DMS114 treated with DMSO at 0.1 percent for 48 hours (cell line): ENCODE measurements around the gene YBEY.
"Not testable (repeated sequence)": the region's sequence is repeated elsewhere in the genome, so short reads cannot be mapped to it uniquely, and the experiment has no call there.

Source experiments
- DNase-seq: peaks from one replicate; lab custom pipeline; 2025; ENCODE audit not compliant: unreplicated experiment; lab: John Stamatoyannopoulos, UW

YBEY gene, protein sequence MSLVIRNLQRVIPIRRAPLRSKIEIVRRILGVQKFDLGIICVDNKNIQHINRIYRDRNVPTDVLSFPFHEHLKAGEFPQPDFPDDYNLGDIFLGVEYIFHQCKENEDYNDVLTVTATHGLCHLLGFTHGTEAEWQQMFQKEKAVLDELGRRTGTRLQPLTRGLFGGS

DNA sequence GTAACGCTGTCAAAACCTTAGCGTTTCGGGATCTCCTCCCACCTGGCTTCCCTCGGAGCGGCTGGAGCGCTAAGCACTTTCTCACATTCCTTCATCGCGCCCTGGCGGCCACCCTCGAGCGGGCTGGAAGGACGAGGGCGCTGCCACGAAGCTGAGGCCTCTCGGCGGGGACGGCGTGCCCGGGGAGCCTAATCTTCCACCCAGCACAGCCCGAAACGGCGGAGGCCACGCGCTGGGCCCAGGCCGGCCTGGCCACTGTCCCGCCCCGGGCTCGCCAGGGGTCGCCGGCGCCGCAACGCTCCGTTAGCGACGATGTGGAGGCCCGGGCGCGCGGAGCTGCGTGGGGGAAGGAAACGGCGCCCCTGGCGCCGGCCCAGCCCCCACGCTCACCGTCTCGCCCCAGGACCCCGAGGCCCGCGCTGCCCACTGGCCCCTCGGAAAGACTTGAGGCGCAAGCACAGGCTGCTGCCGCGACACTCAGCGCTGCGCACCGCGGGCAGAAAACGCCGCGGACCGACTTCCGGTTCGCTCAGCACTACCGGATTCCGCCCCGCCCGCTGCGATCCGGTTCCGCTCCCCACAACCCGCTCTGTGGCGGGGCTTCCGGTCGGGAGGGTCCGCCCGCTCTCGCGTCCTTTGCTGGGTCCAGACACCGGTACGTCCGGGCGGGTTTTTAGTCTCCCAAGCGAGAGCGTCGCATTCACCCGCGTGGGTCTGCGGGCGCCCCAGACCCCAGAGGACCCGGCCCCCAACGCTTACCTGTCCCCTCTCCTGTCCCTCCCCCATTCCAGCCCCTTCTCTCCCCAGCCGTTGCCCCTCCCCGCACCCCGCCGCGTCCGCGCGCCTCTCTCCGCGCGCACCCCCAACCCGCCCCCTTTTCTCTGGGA lies at the start of gene YBEY:
Gene YBEY, plus strand, starts transcription at position 582 of the 887 bp plus-strand sequence. CDS start 572 bp downstream, outside the sequence.
- peak; percentile 79 for DNase-seq

DNA sequence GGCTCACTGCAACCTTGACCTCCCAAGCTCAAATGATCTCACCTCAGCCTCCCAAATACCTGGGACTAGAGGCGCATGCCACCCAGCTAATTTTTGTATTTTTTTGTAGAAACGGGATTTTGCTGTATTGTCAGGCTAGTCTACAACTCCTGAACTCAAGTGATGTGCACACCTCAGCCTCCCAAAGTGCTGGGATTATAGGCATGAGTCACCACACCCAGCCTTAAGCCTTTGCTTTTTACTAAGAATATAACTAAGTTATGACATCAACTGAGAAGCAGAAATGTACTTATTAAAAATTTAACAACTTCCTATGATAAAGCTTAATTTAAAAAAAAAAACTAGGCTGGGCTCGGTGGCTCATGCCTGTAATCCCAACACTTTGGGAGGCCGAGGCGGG lies 48.7 kb upstream of the YBEY start:
- DNase-seq, result no peak

DNA sequence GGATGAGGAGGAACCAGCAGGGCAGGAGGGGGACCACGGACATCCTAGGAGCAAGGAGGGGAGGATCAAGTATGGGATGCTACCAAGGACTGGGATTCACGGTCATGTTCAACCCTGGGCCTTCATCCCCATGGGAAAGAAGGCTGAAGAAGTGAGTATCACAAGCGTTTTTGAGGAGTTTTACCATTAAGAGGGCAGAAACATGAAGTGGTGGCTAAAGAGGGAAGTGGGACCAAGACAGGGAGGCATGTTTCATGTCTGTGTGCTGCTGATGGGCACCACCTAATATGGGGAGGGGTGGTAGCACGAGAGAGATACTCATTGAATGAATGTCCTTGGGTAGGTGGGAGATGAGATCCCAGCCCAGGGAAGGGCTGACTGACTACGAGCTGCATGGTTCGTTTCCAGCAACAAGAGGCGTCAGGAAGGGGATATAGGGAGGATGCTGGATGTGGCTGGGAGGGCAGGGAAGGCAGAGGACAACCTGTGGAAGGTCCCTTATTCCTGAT lies 46.3 kb upstream of the YBEY start:
- DNase-seq, result no peak

DNA sequence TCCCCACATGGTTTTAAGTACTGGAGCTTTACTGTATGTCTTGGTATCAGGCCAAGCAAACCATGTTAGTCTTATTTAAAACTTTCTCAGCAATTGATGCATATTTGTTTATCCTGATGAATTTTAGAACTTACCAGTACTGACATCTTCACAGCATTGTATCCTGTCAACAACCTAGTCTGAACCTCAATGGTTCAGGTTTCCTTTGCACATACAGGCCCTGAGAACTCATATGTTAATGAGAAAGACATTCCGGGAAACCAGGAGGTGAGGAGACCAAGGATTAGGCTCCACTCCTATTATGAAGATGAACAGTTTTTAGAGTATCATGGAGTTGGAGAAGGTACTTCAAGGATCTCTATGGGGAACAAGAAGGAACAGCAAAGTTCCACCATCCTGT lies 44.6 kb upstream of the YBEY start:
- DNase-seq, result not testable (repeated sequence)

DNA sequence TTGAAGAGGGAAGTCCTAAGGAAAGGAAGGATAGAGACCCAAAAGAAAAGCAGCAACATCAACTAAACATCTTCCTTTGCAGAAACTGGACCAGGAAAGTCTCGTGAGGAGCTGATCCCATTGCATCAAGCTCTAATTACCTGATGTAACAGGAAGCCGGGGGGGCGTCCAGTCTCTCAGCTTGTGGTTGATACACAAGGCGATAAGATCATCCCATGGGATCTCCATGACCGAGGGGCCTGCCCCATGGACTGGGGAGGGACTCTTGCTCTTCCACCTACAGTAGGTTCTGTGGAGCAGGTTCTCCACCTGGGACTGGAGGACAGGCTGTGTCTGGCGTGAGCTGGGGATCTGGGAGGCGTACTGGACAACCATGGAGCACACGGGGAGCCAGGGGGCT lies 42.8 kb upstream of the YBEY start:
- DNase-seq, result no peak

DNA sequence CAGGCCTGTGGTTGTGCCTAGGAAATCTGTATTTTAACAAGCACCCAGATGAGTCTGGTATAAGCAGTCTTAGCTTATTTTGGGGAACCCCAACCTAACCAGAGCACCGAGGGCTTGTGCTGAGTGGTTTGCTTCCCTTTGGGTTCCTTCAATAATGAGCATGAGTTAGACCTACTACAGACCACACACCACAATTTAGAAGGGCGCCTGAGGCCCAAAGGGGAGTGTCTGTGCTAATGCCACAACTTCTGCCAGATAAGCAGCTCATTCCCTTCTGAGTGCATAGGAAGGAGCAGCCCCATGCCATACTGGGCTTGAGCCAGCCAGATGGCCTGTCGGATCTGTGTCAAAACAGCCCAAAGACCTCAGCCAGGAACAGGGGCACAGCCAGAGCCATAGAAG lies 42.2 kb upstream of the YBEY start:
- no peak for DNase-seq

DNA sequence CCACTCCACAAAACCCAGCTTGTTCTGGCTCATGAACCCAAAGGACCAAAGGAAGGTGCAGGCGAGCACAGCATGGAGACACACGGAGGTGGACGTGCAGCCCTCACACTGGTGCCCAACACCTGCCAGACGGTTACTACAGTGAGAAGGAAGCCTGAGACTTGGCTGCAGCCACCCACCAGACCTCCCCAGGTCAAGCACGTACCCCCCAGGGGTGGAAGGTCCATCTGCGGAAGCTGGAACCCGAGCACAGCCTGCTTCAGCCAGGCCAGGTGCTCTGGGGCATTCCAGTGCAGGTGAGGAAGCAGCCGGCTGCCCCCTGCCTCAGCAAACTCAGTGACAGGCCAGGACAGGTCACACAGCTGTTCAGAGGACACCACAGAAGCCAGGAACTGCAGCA lies 41.5 kb upstream of the YBEY start:
- no peak for DNase-seq

DNA sequence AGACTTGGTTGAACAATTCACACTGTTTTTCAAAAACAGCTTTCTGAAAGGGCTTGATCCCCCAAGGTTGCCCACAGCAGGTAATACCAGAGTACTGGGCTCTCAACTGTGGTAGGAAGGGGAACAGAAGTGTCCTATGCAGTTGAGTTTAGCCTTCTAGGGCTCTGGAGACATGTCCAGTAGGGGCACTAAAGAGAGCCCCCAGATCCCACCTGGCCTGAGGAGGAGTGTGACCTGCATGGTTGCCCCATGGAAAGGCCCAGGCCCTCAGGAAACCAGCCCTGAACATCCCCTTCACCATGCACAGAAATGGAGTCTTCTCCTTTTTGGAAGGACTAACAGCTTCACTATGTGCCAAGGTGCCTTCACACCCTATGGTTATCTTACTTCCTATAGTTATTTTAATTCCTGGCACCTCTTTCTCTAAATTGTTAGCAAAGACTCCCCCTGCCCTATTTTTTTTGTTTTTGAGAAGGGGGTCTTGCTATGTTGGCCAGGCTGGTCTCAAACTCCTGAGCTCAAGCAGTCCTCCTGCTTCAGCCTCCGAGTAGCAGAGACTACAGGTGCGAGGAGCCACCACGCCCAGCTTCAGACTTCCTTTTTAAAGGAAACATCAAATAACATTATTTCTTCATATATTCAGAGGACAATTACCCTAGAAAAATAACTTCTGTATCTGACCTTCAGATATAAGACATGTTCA lies 40.8 kb upstream of the YBEY start:
- DNase-seq, result no peak

DNA sequence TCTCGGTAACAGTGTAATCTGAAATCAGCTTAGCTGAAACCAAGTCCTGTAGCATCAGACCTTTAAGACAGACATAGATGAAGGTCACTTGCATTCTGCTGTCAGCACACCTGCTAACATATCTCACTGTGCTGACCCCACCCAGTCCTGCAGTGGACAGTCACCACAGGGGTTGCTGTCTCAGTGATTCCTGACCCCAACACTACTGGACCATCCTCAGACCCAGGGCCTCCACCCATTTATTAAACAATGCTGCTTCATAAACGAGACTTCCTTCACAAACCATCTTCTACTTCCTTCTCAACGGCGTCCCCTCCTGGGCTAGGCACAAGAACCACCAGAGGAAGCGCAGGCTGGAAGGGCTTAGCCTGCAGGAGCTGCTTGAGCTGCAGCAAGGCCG lies 39.8 kb upstream of the YBEY start:
- DNase-seq, result no peak

DNA sequence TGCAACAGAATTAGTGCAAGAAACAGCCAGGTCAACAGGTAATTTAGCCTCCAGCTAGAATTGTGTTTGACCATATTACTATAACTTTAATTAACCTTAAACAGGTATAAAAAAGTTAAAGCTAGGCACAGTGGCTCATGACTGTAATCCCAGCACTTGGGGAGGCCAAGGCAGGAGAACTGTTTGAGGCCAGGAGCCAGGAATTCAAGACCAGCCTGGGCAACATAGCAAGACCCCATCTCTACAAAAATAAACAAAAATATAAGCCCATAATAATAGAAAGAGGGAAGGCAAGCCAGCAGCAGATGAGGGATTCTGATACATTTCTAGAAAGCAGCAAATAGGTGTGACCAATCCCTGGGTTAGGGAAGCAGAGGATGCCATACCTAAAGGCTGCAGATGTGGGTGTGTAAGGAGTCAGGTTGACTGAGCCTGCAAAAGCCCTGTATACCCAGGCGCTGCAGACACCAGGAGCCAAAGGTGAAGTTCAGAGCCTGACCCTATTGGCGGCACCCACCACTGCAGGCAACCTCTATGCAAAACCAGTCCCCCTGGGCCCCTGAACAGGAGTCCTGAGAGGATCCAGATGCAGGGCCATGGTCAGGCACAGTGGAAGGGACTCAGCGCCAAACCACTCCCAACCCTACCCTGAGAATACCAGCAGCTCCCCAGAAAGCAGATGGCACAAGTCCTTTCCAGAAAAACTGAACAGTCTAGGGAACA lies 38.3 kb upstream of the YBEY start:
- DNase-seq, result no peak

DNA sequence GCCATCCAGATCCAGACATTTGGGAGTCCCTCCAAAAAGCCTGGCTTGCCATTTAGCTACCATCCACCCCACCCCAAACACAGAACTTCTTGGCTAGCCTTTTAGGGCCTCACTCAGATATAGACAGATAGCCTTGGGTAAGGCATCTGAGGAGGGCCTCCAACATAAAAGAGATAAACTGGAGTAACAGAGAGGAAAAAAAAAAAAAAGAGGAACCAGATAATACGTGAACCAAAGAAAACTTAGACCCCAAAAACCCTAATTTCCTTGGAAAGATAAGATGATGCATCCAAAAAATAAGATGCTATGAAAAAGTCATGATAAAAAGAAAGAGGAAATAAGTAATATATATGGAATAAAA lies 37.7 kb upstream of the YBEY start:
- DNase-seq, result no peak

DNA sequence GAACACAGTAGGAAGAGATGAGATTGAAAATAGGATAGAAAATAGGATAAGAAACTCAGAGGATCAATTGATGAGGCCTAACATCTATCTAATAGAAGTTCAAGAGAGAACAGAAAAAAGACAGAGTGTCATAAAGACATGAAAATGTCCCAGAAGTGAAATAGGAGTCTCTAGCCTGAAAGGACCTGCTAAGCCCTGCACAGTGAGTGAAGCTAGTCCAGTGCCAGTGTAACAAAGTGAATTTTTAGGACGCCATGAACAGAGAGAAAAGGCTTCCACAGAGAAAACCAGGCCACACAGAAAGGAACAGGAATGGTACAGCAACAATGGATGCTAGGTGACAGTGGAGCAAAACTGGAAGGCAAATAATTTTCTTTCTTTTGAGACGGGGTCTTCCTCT lies 37.3 kb upstream of the YBEY start:
- no peak for DNase-seq

DNA sequence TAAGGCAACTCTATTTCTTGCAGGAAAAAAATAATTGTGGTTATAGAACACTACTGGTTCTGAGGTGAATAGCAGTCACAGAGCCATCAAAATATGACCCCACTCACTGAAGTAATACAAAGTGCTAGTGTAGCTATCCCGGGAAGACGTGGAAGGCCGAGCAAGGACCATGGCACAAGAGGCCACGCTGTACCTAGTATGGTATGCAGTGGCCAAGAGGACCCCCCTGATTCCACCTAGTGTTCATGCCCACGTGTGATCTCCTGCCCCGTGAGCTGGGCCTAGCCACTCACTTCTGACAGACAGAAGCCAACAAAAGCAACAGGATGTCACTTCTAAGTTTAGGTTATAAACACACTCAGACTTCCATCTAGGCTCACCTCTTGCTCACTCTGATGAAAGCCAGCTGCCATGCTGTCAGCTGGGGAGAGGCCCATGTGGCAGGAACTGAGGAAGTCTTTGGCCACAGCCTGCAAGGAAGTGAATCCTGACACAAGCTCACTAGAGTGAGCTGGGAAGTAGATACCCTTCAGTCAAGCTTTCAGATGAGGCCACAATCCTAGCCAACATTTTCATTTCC lies 35.9 kb upstream of the YBEY start:
- DNase-seq, result no peak

DNA sequence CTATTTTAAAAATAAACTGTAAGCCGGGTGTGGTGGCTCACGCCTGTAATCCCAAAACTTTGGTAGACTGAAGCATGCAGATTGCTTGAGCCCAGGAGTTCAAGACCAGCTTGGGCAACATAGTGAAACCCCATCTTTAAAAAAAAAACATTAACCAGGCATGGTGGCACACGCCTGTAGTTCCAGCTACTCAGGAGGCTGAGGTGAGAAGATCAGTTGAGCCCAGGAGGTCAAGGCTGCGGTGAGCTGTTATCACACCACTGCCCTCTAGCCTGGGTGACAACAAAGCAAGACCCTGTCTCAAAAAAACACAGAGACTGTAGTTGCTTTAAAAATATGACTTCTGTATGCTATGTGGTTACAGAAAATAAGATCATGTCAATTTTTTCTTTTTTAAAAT lies 33.3 kb upstream of the YBEY start:
- DNase-seq, result no peak

DNA sequence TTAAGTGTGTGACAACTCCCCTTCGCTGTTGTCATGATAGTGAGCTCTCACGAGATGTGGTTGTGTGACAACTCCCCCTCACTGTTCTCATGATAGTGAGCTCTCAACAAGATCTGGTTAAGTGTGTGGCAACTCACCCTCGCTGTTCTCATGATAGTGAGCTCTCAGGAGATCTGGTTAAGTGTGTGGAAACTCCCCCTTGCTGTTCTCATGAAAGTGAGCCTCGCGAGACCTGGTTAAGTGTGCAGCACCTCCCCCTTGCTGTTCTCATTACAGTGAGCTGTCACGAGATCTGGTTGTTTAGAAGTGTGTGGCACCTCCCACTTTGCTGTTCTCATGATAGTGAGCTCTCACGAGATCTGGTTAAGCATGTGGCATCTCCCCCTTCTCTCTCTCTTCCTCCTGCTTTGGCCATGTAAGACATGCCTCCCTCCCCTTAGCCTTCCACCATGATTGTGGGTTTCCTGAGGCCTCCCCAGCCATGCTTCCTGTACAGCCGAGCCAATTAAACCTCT lies 32.5 kb upstream of the YBEY start:
- DNase-seq, result no peak

DNA sequence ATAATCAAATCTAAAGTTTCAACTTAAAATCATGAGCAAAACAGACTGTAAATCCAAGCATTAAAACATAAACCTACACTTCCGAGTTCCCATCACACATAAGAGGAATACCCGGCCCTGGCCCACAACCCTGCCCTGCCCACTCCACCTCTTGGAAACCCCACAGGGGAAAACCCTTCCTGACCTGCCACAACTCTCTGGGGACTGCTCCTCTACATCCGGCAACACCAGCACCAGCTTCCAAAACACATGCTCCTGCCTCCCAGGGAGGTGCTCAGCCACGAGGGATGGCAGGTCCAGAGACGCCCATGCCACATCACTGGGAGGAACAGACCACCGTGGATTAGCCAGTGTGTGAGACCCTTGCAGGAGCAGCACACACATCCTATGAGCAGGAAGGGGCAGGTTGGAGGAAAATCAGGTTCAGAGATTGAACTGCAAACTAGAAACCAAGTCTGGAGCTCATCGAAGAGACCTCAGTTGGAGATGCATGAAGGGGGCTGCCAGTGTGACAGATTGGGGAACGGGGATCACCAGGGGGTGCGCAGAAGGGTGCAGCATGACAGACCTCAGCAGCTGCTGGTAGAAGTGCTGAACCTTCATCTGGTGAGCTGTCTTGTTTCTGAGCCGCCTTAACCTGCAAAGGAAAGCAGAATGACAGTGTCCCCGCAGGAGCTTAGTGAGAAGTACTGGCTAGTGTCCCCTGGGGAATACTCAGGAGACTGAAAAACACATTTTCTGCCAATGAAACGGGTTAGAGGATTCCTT lies 31.8 kb upstream of the YBEY start:
- no peak for DNase-seq

DNA sequence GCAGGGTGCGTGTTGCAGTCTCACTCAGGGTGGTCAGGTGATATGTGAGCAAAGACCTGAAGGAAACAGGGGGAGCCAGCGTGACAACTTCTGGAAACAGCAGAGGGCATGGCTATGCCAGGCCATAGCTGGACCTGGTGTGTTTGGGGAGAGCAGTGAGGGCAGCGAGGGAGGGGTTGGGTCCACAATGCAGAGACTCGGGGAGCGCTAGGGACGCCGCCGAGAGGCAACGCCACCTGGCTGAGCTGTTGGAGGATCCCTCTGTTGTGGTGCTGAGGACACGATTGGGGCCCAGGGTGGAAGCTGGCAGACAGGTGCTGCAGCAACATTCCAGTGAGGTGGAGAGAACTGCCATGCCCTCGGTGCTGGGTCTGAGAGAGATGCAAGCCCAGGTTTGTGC lies 31.0 kb upstream of the YBEY start:
- DNase-seq, result no peak

DNA sequence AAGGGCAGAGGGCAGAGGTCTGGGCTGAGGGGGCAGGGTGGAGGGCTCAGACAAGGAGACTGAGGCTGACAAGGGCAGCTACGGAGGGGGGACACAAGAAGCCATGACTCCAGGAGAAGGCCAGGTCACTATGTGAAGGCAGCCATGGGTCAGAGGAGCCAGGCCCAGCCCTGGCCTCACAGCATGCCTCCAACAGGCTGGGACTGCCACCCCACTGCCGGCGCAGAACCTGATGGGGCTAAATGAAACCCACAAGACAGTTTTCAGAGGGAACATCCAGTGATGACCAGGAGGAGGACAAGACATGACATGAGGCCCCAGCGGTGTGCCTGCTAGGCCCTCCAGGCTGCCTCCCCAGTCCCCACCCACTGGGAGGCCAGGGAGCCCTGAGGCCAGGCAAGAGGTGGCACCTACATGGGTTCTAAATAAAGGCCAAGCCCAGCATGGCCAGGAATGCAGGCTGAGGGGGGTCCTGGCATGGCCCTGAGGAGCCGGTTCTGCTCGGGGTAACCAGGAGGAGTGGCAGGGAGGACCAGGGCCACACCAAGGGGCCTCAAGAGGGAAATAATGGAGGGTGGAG lies 30.3 kb upstream of the YBEY start:
- DNase-seq, result no peak

DNA sequence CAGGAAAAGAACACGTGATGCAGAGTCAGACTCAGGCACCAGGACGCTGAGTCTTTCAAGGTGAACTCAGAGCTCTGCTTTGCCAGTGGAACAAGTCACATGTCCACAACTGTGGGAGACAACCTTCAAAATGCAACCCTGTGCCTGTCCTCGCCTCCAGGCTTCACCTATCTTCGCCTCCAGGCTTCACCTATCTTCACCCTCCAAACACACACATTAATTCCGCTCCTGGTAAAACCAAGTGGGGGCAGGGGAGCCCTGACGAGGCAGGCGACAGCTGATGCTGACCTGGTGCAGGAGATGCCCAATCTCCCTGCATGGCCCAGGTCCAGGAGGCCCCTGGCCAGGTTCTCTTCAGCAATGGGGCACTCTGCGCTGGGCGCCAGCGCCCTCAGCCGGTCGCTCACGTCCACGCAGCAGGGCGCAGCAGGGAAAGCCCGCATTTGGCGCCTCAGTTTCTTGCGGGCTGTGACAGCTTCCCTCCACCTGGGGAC lies 29.6 kb upstream of the YBEY start:
- no peak for DNase-seq
